SKM-1 (cell line): Measurements from ENCODE around the gene CAPN14.

Experiments
- DNase-seq: peaks from one replicate; lab custom pipeline; 2025; ENCODE audit not compliant: unreplicated experiment; lab: John Stamatoyannopoulos, UW

CAPN14 gene

GRCh38 chr2:31241625-31242270 lies 24.4 kb upstream of the CAPN14 start:
- no peak for DNase-seq

- no peak for DNase-seq
Observed at GRCh38 chr2:31240381-31241365, 23.4 kb upstream of the CAPN14 start.

- no peak for DNase-seq
Observed at GRCh38 chr2:31239593-31240177, 22.4 kb upstream of the CAPN14 start.

- no peak for DNase-seq
Observed at GRCh38 chr2:31238906-31239592, 21.7 kb upstream of the CAPN14 start.

GRCh38 chr2:31238126-31238905 lies 21.0 kb upstream of the CAPN14 start:
- no peak for DNase-seq

GRCh38 chr2:31237348-31238017 lies 20.2 kb upstream of the CAPN14 start:
- DNase-seq: no peak

GRCh38 chr2:31236433-31237205 lies 19.3 kb upstream of the CAPN14 start:
- no peak for DNase-seq

GRCh38 chr2:31235504-31235902 lies 18.2 kb upstream of the CAPN14 start:
- no peak for DNase-seq

- DNase-seq: no peak
Observed at GRCh38 chr2:31234683-31235503, 17.6 kb upstream of the CAPN14 start.

GRCh38 chr2:31233741-31234682 lies 16.7 kb upstream of the CAPN14 start, which contains the start of gene EHD3:
TSS of gene EHD3 (plus strand) at chr2:31234152. CDS start at chr2:31234622, 470 bp downstream.
- peak; percentile 34 for DNase-seq

- DNase-seq: no peak
Observed at GRCh38 chr2:31233231-31233630, 15.9 kb upstream of the CAPN14 start.

GRCh38 chr2:31232586-31232985 lies 15.3 kb upstream of the CAPN14 start:
- DNase-seq: no peak

GRCh38 chr2:31231571-31232302 lies 14.4 kb upstream of the CAPN14 start:
- DNase-seq: no peak

- DNase-seq: no peak
Observed at GRCh38 chr2:31230751-31231150, 13.4 kb upstream of the CAPN14 start.

GRCh38 chr2:31228717-31229116 lies 11.4 kb upstream of the CAPN14 start:
- DNase-seq: no peak

- DNase-seq: no peak
Observed at GRCh38 chr2:31227711-31228125, 10.4 kb upstream of the CAPN14 start.
